Esophagus squamous epithelium (tissue), 5 donors: ENCODE data around the gene SFMBT2. TPM values are rescaled to one million over a fixed set of nuclear protein-coding genes. Genes with fewer than 3 reads are reported as not detected.

Experiments used
- DNase-seq: peaks from one replicate; lab custom pipeline; 2025; lab: John Stamatoyannopoulos, UW
- H3K27ac ChIP-seq, 4 donors: fragments of 200-600 bp; sonication (generic); one replicate each; pipeline ENCODE4 v1.5.1; 2016 to 2019; ENCODE audit warnings: mild to moderate bottlenecking in 1 of 4
- H3K27me3 ChIP-seq, 4 donors: fragments of 200-600 bp; sonication (generic); 1 replicate in 3 of 4; 2 replicates in 1 of 4; pipeline versions ENCODE4 v1.5.1 to v1.6.0; 2017 to 2021; ENCODE audit warnings: antibody characterized with exemption in 1 of 4
- H3K36me3 ChIP-seq, 3 donors: fragments of 200-600 bp; sonication (generic); one replicate each; pipeline ENCODE4 v1.5.1; 2016 to 2019
- H3K4me1 ChIP-seq, 3 donors: fragments of 200-600 bp; sonication (generic); one replicate each; pipeline ENCODE4 v1.5.1; 2017 to 2019
- H3K4me3 ChIP-seq, 4 donors: fragments of 200-600 bp; sonication (generic); 1 replicate in 3 of 4; 2 replicates in 1 of 4; pipeline ENCODE4 v1.5.1; 2016 to 2019; ENCODE audit warnings: mild to moderate bottlenecking in 2 of 4, moderate library complexity in 1 of 4
- H3K9me3 ChIP-seq, 3 donors: fragments of 200-600 bp; sonication (generic); one replicate each; pipeline ENCODE4 v1.5.1; 2016 to 2019
- POLR2A ChIP-seq, 4 donors: fragments of 450-650 bp; IDR thresholded peaks; one replicate each; pipeline ENCODE4 v1.6.1; 2017; ENCODE audit warnings: antibody characterized with exemption in 4 of 4, mild to moderate bottlenecking in 4 of 4, moderate library complexity in 3 of 4
- WGBS, 2 donors: methylation state at CpG; one replicate each; pipeline ENCODE4 v1.1.5; 2018; 5-methylcytosine and 5-hydroxymethylcytosine counted together
- intact Hi-C: fragments of 100-400 bp; cut with DNase I; formaldehyde crosslinking; loops from one replicate; pipeline ENCODE4 v1.15.0; 2022
- total RNA-seq, 4 donors: library from RNA; depleted of rRNA; stranded (reverse); fragments of >200 nt; gene quantifications; one replicate each; pipeline ENCODE4 v1.1.0, GENCODE V29; 2016
- TF ChIP-seq, protein P1 (sequence below), 6 experiments: fragments of 450-650 bp in 4 of 6; fragments of 200-600 bp in 2 of 6; sonication (generic) in 2 of 6; IDR thresholded peaks; one replicate each; pipeline ENCODE4 v1.5.1; 2016 to 2019; ENCODE audit warnings: antibody characterized with exemption in 6 of 6, mild to moderate bottlenecking in 4 of 6, moderate library complexity in 4 of 6
- donor health status: DM: yes; HTN: yes; CAD: no.

SFMBT2 gene
- total RNA-seq, 4 donors from 2014 or later = 0.72 to 5.0 (median 1.4) TPM

DNA sequence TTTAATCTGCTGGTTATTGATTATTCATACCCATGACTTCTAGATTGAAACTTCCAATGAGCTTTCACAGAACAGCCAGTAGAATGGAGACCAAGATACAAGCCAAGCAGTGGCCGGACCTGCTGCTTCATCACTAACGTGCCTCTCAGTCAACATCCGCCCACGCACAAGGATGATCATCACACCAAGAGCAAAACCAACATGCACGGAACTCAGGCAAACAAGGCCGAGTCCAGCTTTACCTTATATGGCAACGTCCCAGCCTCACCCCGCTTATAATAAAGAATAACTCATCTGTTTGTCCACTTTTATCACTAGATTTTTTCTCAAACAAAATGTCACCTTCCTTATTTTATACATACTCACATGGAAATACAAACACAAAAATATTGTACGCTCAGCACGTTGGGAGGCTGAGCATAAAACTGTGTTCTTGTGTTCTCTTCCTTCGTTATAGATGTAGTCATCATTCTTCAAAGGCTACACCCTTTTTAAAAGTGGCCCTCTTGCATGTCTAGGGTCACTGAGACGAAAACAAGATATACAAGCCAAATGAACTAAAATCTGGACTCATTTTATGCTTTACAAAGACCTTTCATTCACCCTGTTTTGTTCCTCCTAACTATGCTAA is 122.7 kb downstream of the SFMBT2 start:
- TF ChIP-seq POLR2A (IDR thresholded peaks at IDR 0.05) = no peak
- TF ChIP-seq, protein P1, sequence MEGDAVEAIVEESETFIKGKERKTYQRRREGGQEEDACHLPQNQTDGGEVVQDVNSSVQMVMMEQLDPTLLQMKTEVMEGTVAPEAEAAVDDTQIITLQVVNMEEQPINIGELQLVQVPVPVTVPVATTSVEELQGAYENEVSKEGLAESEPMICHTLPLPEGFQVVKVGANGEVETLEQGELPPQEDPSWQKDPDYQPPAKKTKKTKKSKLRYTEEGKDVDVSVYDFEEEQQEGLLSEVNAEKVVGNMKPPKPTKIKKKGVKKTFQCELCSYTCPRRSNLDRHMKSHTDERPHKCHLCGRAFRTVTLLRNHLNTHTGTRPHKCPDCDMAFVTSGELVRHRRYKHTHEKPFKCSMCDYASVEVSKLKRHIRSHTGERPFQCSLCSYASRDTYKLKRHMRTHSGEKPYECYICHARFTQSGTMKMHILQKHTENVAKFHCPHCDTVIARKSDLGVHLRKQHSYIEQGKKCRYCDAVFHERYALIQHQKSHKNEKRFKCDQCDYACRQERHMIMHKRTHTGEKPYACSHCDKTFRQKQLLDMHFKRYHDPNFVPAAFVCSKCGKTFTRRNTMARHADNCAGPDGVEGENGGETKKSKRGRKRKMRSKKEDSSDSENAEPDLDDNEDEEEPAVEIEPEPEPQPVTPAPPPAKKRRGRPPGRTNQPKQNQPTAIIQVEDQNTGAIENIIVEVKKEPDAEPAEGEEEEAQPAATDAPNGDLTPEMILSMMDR (IDR thresholded peaks at IDR 0.05) = no peak
- no peaks in the 10 kb centered on the region for H3K4me1 ChIP-seq
- H3K27me3 ChIP-seq = no peaks in the 10 kb centered on the region
- no peak overlapping the region for H3K27ac ChIP-seq
- 86 to 91% methylated on average over 12 of the region's 12 CpGs for WGBS, 2 donors
- intact Hi-C loops = no loop called here
- DNase-seq = no peak
- no peaks in the 10 kb centered on the region for H3K9me3 ChIP-seq
- H3K36me3 ChIP-seq = no peaks in the 10 kb centered on the region
- no peak overlapping the region for H3K4me3 ChIP-seq

DNA sequence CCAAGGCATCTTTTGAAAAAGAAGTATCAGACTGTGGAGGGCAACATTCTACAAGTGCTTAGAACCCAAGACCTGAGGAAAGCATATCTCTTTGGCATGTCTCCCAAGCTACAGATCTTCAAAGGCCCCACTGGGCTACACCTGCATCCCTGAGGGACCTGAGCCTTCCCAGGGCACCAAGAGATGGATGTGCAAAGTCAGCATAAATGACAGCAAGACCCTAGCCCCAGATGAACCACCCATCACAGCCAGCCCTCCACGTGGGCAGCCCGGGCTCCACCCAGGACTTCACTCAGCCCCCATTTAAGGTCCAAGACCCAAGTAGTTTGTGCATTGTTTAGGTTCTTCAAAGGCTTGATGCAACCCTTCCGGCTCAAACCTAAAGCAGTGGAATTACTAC is 123.5 kb downstream of the SFMBT2 start:
- no peak overlapping the region for H3K27ac ChIP-seq
- 89 to 94% methylated on average over 2 to 3 of the region's 3 CpGs for WGBS, 2 donors
- no peaks in the 10 kb centered on the region for H3K27me3 ChIP-seq
- no peak overlapping the region for H3K4me3 ChIP-seq
- DNase-seq = no peak
- TF ChIP-seq, protein P1 (IDR thresholded peaks at IDR 0.05) = no peak
- TF ChIP-seq POLR2A (IDR thresholded peaks at IDR 0.05) = no peak
- H3K36me3 ChIP-seq = no peaks in the 10 kb centered on the region
- no peaks in the 10 kb centered on the region for H3K9me3 ChIP-seq
- H3K4me1 ChIP-seq = no peaks in the 10 kb centered on the region
- intact Hi-C loops = no loop called here

DNA sequence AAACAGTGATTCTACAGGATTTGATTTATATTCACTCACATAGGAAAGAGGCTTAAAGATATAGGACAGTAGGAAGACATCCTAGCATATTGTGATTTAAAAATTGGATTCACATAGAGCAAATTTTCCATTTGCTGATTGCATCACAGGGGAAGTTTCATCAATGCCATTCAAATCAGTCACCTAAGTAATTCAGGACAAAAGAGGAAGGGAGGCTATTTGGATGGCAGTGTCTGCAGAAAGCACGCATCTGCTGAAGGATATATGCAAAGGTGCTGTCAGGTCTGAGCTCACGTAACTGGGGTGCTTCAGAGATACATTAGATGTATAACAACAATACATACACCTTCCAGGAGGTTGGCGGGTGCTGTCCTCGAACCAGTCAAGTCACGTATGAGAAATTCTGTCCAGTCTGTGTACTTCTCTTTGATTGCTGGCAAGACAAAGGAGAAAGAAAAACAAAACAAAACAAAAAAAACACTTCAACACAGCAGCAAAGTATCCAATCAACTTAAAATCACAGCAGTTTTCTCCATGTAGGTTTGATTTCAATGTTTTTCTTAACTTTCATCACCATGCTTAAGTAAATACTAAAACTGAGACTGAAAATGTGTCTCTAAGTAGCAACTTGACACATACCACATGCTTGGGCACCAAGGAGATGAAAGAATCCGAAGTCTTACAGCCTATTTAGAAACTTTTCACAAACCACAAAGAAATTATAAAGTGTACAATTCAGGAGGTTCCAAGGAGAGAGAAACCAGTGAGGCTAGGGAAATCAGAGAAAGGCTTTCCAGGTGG is 125.1 kb downstream of the SFMBT2 start:
- Histone ChIP-seq H3K4me3 (no peak overlapping the region), H3K27me3 (no peaks in the 10 kb centered on the region), H3K36me3 (no peaks in the 10 kb centered on the region), H3K9me3 (no peaks in the 10 kb centered on the region), H3K27ac (no peak overlapping the region), H3K4me1 (no peaks in the 10 kb centered on the region)
- DNase-seq = no peak
- intact Hi-C loops = no loop called here
- TF ChIP-seq POLR2A (IDR thresholded peaks at IDR 0.05) = no peak
- TF ChIP-seq, protein P1 (IDR thresholded peaks at IDR 0.05) = no peak
- WGBS, 2 donors = 83 to 84% methylated on average over 6 of the region's 6 CpGs

DNA sequence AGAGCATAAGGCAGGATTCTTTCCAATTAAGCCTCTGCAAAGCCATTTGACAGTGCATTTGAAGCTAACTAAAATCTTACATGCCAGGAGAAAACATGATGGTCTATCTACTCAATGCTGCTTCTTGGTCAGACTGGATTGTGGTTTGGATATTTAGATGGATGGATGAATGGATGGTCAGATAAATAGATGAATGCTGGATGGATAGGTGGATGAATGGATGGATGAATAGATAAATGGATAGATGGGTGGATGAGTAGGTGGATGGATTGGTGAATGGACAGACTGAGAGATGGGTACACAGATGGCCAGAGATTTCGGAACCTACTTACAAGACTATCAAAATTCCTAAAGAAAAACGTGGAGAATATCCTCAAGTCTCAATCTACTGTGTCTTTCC is 127.6 kb downstream of the SFMBT2 start:
- H3K9me3 ChIP-seq = no peaks in the 10 kb centered on the region
- no peak for DNase-seq
- WGBS, 2 donors = 84 to 92% methylated on average over 2 of the region's 2 CpGs
- no peaks in the 10 kb centered on the region for H3K4me1 ChIP-seq
- TF ChIP-seq POLR2A (IDR thresholded peaks at IDR 0.05) = no peak
- TF ChIP-seq, protein P1 (IDR thresholded peaks at IDR 0.05) = no peak
- no peaks in the 10 kb centered on the region for H3K36me3 ChIP-seq
- H3K27me3 ChIP-seq = no peaks in the 10 kb centered on the region
- H3K27ac ChIP-seq = no peak overlapping the region
- no peak overlapping the region for H3K4me3 ChIP-seq
- intact Hi-C loops = no loop called here

DNA sequence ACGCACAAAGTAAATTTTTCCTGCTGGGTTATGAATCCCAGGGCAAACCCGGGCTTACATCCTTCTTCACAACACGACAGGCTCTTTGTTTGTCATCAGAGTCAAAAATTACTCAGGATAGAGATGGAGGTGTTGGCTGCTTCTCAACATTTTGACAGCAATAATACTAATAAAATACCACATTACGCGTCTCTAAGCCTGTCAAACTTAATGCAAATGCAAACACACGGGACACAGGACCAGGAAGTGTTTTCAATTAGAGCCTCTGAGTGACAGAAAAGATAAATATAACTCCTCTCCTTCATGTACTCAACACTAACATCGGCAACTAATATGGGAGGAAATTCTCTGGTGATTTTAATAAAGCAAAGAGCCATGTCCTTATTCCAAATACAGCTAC is 128.4 kb downstream of the SFMBT2 start:
- H3K9me3 ChIP-seq = no peaks in the 10 kb centered on the region
- no peaks in the 10 kb centered on the region for H3K36me3 ChIP-seq
- no peak overlapping the region for H3K27ac ChIP-seq
- TF ChIP-seq, protein P1 (IDR thresholded peaks at IDR 0.05) = no peak
- TF ChIP-seq POLR2A (IDR thresholded peaks at IDR 0.05) = no peak
- peaks cover 0 to 7% (median 0%) of the 10 kb centered on the region in 3 donors for H3K4me1 ChIP-seq
- H3K27me3 ChIP-seq = no peaks in the 10 kb centered on the region
- no peak overlapping the region for H3K4me3 ChIP-seq
- DNase-seq = no peak
- WGBS, 2 donors = 42 to 63% methylated on average over 7 of the region's 7 CpGs
- intact Hi-C loops = no loop called here
